Breast epithelium (tissue), 4 donors: ENCODE data around the gene MORF4L1. TPM values are rescaled to one million over a fixed set of nuclear protein-coding genes. Genes with fewer than 3 reads are reported as not detected.

Experiments
- DNase-seq, 2 donors: peaks; one replicate each; pipeline ENCODE4 v3.0.0-alpha.2; 2019; ENCODE audit warnings: low spot score in 2 of 2
- H3K27ac ChIP-seq, 2 donors: fragments of 200-600 bp; sonication (generic) in 1 of 2; one replicate each; pipeline ENCODE4 v1.5.1; 2016 to 2019; ENCODE audit warnings: mild to moderate bottlenecking in 1 of 2
- H3K27me3 ChIP-seq, 2 donors: fragments of 200-600 bp; sonication (generic) in 1 of 2; one replicate each; pipeline versions ENCODE4 v1.5.1 to v1.6.0; 2017 to 2019; ENCODE audit warnings: control low read depth in 1 of 2, mild to moderate bottlenecking in 1 of 2
- H3K36me3 ChIP-seq: fragments of 200-600 bp; one replicate; pipeline ENCODE4 v1.5.1; 2019
- H3K4me1 ChIP-seq, 2 donors: fragments of 200-600 bp; sonication (generic); one replicate each; pipeline ENCODE4 v1.5.1; 2016 to 2019; ENCODE audit warnings: control low read depth in 1 of 2
- H3K4me3 ChIP-seq, 3 donors: fragments of 200-600 bp; sonication (generic); 1 replicate in 2 of 3; 2 replicates in 1 of 3; pipeline ENCODE4 v1.5.1; 2016 to 2019; ENCODE audit warnings: mild to moderate bottlenecking in 3 of 3, moderate library complexity in 2 of 3
- H3K9me3 ChIP-seq, 2 donors: fragments of 200-600 bp; sonication (generic) in 1 of 2; one replicate each; pipeline ENCODE4 v1.5.1; 2016 to 2019; ENCODE audit warnings: control low read depth in 1 of 2
- POLR2A ChIP-seq: fragments of 450-650 bp; IDR thresholded peaks from one replicate; pipeline ENCODE4 v1.6.1; 2016; ENCODE audit warnings: antibody characterized with exemption, mild to moderate bottlenecking, moderate library complexity
- POLR2AphosphoS5 ChIP-seq, 3 donors: sonication (generic); formaldehyde crosslinking; IDR thresholded peaks; one replicate each; pipeline ENCODE4 v1.6.1; 2017; ENCODE audit warnings: antibody characterized with exemption in 3 of 3
- intact Hi-C: fragments of 100-400 bp; cut with DNase I; formaldehyde crosslinking; loops from one replicate; pipeline ENCODE4 v1.15.1; 2023; ENCODE audit warnings: low total_unique reads
- total RNA-seq, 3 donors: library from RNA; depleted of rRNA; stranded (reverse); fragments of >200 nt; gene quantifications; one replicate each; pipeline ENCODE4 v1.1.0, GENCODE V29; 2016
- TF ChIP-seq, protein P1 (sequence below), 3 donors: fragments of 450-650 bp; IDR thresholded peaks; one replicate each; pipeline ENCODE4 v1.5.1; 2016 to 2017; ENCODE audit warnings: antibody characterized with exemption in 3 of 3, mild to moderate bottlenecking in 3 of 3, moderate library complexity in 3 of 3

The MORF4L1 gene
- total RNA-seq, 3 donors from 2014 or later: 330 to 411 (median 350) TPM

DNA sequence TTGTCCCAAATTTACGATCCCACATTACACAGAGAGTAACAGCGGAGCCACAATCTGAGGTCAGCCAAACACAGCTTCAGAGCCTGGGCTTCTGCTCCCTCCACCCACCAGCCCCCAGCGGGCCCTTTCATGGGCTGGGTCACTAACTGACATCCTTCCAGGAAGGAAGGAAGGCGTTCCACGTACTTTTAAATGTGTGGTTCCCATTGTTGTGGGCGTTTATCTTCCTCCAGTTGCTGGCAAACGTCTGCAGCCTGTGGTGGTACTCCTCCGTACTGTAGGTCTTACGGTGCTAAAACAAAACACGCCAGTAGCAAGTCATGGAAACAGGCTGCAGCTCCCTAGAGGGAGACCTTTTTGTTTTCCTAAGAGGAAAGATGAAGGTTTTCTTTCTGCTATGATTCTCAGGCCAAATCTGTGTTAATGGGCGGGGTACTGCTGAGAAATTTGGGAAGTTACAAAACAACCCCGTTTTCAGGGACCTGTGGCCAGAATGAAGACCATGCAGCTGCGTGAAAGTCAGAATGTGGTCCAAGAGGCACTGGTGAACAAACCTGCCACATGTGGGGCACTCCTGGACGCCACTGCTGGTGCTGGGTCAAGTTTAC lies 64.5 kb downstream of the MORF4L1 start:
- peak in 1 of 3 donors; percentile 49 for TF ChIP-seq POLR2AphosphoS5 (IDR thresholded peaks at IDR 0.05)
- TF ChIP-seq, protein P1, sequence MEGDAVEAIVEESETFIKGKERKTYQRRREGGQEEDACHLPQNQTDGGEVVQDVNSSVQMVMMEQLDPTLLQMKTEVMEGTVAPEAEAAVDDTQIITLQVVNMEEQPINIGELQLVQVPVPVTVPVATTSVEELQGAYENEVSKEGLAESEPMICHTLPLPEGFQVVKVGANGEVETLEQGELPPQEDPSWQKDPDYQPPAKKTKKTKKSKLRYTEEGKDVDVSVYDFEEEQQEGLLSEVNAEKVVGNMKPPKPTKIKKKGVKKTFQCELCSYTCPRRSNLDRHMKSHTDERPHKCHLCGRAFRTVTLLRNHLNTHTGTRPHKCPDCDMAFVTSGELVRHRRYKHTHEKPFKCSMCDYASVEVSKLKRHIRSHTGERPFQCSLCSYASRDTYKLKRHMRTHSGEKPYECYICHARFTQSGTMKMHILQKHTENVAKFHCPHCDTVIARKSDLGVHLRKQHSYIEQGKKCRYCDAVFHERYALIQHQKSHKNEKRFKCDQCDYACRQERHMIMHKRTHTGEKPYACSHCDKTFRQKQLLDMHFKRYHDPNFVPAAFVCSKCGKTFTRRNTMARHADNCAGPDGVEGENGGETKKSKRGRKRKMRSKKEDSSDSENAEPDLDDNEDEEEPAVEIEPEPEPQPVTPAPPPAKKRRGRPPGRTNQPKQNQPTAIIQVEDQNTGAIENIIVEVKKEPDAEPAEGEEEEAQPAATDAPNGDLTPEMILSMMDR (IDR thresholded peaks at IDR 0.05): no peak
- Histone ChIP-seq H3K27me3 (no peaks in the 10 kb centered on the region), H3K4me3 (peak overlapping the region in 1 of 3 donors; percentile 41), H3K27ac (peak overlapping the region in 1 of 2 donors; percentile 84), H3K9me3 (no peaks in the 10 kb centered on the region), H3K36me3 (no peaks in the 10 kb centered on the region), H3K4me1 (peaks cover 10 to 12% of the 10 kb centered on the region in 2 donors)
- intact Hi-C loops: no loop called here
- no peak for DNase-seq

DNA sequence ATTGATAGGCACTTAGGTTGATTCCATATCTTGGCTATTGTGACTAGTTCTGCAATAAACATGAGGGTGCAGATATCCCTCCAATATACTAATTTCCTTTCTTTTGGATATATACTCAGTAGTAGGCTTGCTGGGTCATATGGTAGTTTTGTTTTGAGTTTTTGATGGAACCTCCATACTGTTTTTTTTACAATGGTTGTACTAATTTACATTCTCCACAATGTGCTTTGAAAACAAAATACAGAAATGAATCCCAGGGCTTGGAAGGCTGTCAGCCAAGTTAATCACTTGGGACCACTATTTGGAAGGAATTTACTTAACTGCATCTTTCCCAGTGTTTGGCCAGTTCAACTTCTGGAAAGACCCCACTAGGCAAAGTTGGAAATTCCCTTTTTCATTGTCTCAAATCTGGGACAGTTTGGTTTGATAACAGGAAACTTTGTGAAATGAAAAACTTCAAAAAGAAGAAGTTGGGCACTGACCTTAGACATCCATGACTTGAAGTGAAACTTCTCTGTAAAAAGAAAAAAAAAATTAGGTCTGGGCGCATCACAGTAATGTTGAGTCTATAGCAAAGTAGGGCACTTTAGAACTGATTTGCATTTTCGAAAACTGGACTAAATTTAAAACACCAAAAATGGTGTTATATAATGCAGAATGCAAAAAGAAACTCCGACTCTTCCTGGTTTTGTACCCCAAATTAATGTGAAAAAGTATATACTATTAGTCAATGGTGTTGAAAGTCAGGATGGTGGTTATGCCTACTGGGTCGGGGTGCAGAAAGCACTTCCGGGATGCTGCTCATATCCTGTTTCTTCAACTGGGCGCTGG lies 66.2 kb downstream of the MORF4L1 start:
- TF ChIP-seq POLR2AphosphoS5 (IDR thresholded peaks at IDR 0.05) (no peak), POLR2A (no peak)
- TF ChIP-seq, protein P1 (IDR thresholded peaks at IDR 0.05): no peak
- no peaks in the 10 kb centered on the region for H3K27me3 ChIP-seq
- H3K36me3 ChIP-seq: no peaks in the 10 kb centered on the region
- H3K4me1 ChIP-seq: peaks cover 4 to 6% of the 10 kb centered on the region in 2 donors
- no peaks in the 10 kb centered on the region for H3K9me3 ChIP-seq
- H3K4me3 ChIP-seq: no peak overlapping the region
- intact Hi-C loops: no loop called here
- H3K27ac ChIP-seq: no peak overlapping the region
- no peak for DNase-seq

DNA sequence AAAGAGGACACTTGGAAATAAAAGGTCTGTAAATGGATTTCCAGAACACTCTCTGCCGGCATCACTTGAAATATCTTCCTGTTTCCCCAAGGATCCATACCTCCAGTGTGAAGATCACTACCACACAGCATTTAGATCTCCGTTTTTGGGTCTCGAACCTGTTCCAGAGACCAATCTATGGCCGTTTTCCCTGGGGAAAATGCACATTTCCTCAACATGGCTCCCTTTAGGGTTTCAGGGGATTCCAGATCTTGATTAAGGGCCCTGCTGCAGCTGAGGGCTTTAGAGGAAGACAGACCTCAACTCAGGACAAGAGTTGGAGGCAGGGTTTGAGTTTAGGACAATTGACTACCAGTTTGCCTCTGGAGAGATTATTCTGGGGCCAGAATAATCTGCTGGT lies 70.1 kb downstream of the MORF4L1 start:
- TF ChIP-seq, protein P1 (IDR thresholded peaks at IDR 0.05): no peak
- TF ChIP-seq POLR2AphosphoS5 (IDR thresholded peaks at IDR 0.05): no peak
- no peak for TF ChIP-seq POLR2A
- no peaks in the 10 kb centered on the region for H3K9me3 ChIP-seq
- no peaks in the 10 kb centered on the region for H3K27me3 ChIP-seq
- H3K36me3 ChIP-seq: no peaks in the 10 kb centered on the region
- no peak overlapping the region for H3K27ac ChIP-seq
- no peak for DNase-seq
- H3K4me1 ChIP-seq: no peaks in the 10 kb centered on the region
- intact Hi-C loops: no loop called here
- H3K4me3 ChIP-seq: no peak overlapping the region

DNA sequence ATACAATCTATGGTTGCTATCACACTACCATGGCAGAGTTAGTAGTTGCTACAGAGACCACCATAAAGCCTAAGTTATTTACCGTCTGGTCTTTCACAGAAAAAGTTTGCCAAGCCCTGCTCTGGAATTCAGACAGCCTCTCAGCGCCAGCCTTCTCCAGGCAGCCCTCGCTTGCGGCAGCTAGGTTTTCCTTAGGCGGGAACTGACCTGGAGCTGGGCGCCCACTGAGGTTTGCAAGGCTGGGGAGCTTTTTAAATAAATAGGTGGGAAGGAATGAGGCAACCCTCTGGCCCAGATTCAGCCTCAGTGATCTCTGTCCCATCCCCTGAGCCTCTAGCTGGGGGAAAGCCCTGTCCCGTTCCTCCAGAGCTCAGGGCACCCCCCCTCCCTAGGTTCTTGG lies 71.0 kb downstream of the MORF4L1 start:
- Histone ChIP-seq H3K27ac (peak overlapping the region; percentile 75 to 82), H3K4me3 (peak overlapping the region; percentile 57 to 94 (median 66)), H3K36me3 (no peaks in the 10 kb centered on the region), H3K4me1 (no peaks in the 10 kb centered on the region), H3K9me3 (no peaks in the 10 kb centered on the region), H3K27me3 (no peaks in the 10 kb centered on the region)
- intact Hi-C loops: no loop called here
- TF ChIP-seq POLR2A (no peak), POLR2AphosphoS5 (IDR thresholded peaks at IDR 0.05) (no peak)
- TF ChIP-seq, protein P1 (IDR thresholded peaks at IDR 0.05): no peak
- no peak for DNase-seq

DNA sequence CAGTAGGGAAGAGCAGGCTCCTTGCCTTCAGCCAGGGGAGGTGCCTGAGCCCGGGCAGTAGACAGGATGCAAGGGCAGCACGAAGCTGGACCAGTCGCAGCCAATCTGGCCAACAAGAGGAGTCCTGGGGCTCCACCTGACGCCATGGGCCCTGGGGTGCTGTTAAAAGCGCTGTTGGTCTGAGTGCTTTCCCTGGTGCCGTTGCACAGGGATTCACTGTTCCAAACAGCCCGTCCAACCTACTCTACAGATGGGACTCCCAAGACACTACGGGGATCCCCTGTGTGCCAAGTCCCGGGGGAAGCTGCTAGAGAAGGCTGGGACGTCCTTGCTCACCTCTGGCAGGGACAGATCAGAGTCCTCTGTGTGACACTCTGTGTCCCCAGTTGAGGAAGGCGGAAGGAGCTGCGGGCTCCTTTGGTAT lies 71.5 kb downstream of the MORF4L1 start:
- TF ChIP-seq, protein P1 (IDR thresholded peaks at IDR 0.05): no peak
- no peak for TF ChIP-seq POLR2A
- TF ChIP-seq POLR2AphosphoS5 (IDR thresholded peaks at IDR 0.05): no peak
- H3K36me3 ChIP-seq: no peaks in the 10 kb centered on the region
- no peaks in the 10 kb centered on the region for H3K4me1 ChIP-seq
- no peaks in the 10 kb centered on the region for H3K9me3 ChIP-seq
- no peaks in the 10 kb centered on the region for H3K27me3 ChIP-seq
- H3K4me3 ChIP-seq: peak overlapping the region; percentile 57 to 94 (median 66)
- intact Hi-C loops: no loop called here
- no peak for DNase-seq
- H3K27ac ChIP-seq: peak overlapping the region; percentile 75 to 82
